A673 (cell line): ENCODE measurements around the gene CTNNA2. TPM values are rescaled to one million over a fixed set of nuclear protein-coding genes. Genes with fewer than 3 reads are reported as not detected.

Source experiments
- BruUV-seq: library from RNA; stranded (reverse); fragments of 400-500 nt; replicated peaks from 2 replicates; lab custom pipeline; 2021; lab: Mats Ljungman, UMichigan
- CTCF ChIA-PET: fragments of 300-600 bp; sonication (Branson Sonifier 250); formaldehyde crosslinking; loops from one replicate; lab custom pipeline; 2022; ENCODE audit warnings: antibody characterized with exemption; lab: Charles Lee
- POLR2A ChIA-PET: fragments of 300-600 bp; sonication (Branson Sonifier 250); formaldehyde crosslinking; loops from one replicate; lab custom pipeline; 2022; ENCODE audit warnings: antibody characterized with exemption; ENCODE audit not compliant: low non-redundant PET; lab: Charles Lee
- DNase-seq: peaks from one replicate; pipeline ENCODE4 v3.0.0-alpha.2; 2015; ENCODE audit warnings: low spot score
- H3K27ac ChIP-seq: fragments of 200-600 bp; sonication (generic); 2 replicates; pipeline ENCODE4 v1.5.1; 2016; ENCODE audit warnings: mixed run types, low read depth, mild to moderate bottlenecking, mixed read lengths, antibody characterized with exemption, low read length; ENCODE audit not compliant: poor library complexity, severe bottlenecking
- H3K27me3 ChIP-seq: fragments of 200-600 bp; sonication (generic); replicated peaks from 2 replicates; pipeline ENCODE4 v1.6.1; 2017; ENCODE audit warnings: mixed run types, low read depth, mild to moderate bottlenecking, mixed read lengths, antibody characterized with exemption, low read length; ENCODE audit not compliant: insufficient read depth, poor library complexity
- H3K36me3 ChIP-seq: fragments of 200-600 bp; sonication (generic); 2 replicates; pipeline ENCODE4 v1.6.1; 2016; ENCODE audit warnings: mixed run types, mild to moderate bottlenecking, mixed read lengths, antibody characterized with exemption, low read length; ENCODE audit not compliant: insufficient read depth, poor library complexity, severe bottlenecking
- H3K4me1 ChIP-seq: fragments of 200-600 bp; sonication (generic); 2 replicates; pipeline ENCODE4 v1.6.1; 2017; ENCODE audit warnings: mixed run types, mild to moderate bottlenecking, mixed read lengths, antibody characterized with exemption, low read length; ENCODE audit not compliant: insufficient read depth, poor library complexity, severe bottlenecking
- H3K4me3 ChIP-seq: fragments of 200-600 bp; sonication (generic); 2 replicates; pipeline ENCODE4 v1.5.1; 2016; ENCODE audit warnings: low read depth, mixed run types, mild to moderate bottlenecking, mixed read lengths, low read length; ENCODE audit not compliant: poor library complexity, severe bottlenecking
- H3K9me3 ChIP-seq: fragments of 200-600 bp; sonication (generic); 2 replicates; pipeline ENCODE4 v1.6.1; 2016; ENCODE audit warnings: mixed run types, low read depth, mild to moderate bottlenecking, mixed read lengths, antibody characterized with exemption, low read length; ENCODE audit not compliant: poor library complexity, severe bottlenecking
- CTCF ChIP-seq: fragments of 300-800, 200-600 bp; sonication (generic); conservative IDR thresholded peaks from 2 replicates; pipeline ENCODE4 v1.5.1; 2017; ENCODE audit warnings: low read depth, mild to moderate bottlenecking, antibody characterized with exemption, low read length, moderate library complexity, mixed read lengths
- EZH2 ChIP-seq: fragments of 200-600 bp; sonication (generic); IDR thresholded peaks from 2 replicates; pipeline ENCODE4 v1.6.1; 2017; ENCODE audit warnings: borderline replicate concordance, low read depth, mild to moderate bottlenecking, mixed read lengths, antibody characterized with exemption, low read length; ENCODE audit not compliant: poor library complexity, severe bottlenecking
- intact Hi-C: fragments of 100-400 bp; cut with micrococcal nuclease; formaldehyde crosslinking; loops from one replicate; pipeline ENCODE4 v1.10.0; 2022; ENCODE audit not compliant: unreplicated experiment
- total RNA-seq: library from RNA; stranded (reverse); gene quantifications from 2 replicates; pipeline ENCODE4 v1.2.3, GENCODE V29; 2021

Gene CTNNA2
- total RNA-seq, 1 experiment from 2014 or later = not detected

- no peak overlapping the region for H3K4me3 ChIP-seq
- TF ChIP-seq EZH2 (no peak), CTCF (no peak)
- H3K9me3 ChIP-seq = no peaks in the 10 kb centered on the region
- H3K36me3 ChIP-seq = no peaks in the 10 kb centered on the region
- DNase-seq = no peak
- CTCF ChIA-PET = no interaction called here
- intact Hi-C loops = no loop called here
- BruUV-seq = no TSS peak
- H3K4me1 ChIP-seq = no peaks in the 10 kb centered on the region
- no peaks in the 10 kb centered on the region for H3K27me3 ChIP-seq
- POLR2A ChIA-PET = no interaction called here
- no peak overlapping the region for H3K27ac ChIP-seq
Measured at GRCh38 chr2:80461505-80462197, 948.8 kb downstream of the CTNNA2 start.

- no peak overlapping the region for H3K4me3 ChIP-seq
- no peak for DNase-seq
- H3K27me3 ChIP-seq = no peaks in the 10 kb centered on the region
- TF ChIP-seq CTCF (no peak), EZH2 (no peak)
- POLR2A ChIA-PET = no interaction called here
- intact Hi-C loops = no loop called here
- CTCF ChIA-PET = no interaction called here
- H3K4me1 ChIP-seq = no peaks in the 10 kb centered on the region
- no TSS peak for BruUV-seq
- no peaks in the 10 kb centered on the region for H3K9me3 ChIP-seq
- H3K27ac ChIP-seq = no peak overlapping the region
- H3K36me3 ChIP-seq = no peaks in the 10 kb centered on the region
Measured at GRCh38 chr2:80462654-80463053, 949.8 kb downstream of the CTNNA2 start.

DNA sequence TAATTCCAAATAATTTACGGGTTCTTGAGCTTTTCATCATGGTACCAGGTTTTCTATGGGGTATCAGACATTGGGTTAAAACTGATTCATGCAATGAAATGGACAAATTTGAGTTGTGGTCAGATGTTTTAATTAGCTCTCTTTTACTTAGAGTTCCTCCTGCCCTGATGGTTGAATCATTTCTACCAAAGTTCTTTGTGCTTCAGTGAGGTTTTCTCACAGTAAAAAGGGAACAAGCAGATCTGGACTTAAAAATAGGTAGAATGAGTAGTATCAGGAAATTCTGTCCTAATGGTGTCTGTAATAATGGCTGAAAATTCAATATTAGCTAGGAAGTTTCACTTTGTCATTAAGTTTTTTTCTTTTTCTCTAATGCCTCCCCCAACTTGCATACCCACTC is 951.4 kb downstream of the CTNNA2 start:
- BruUV-seq = no TSS peak
- TF ChIP-seq CTCF = no peak
- no peak for TF ChIP-seq EZH2
- no peak overlapping the region for H3K4me3 ChIP-seq
- H3K27me3 ChIP-seq = no peaks in the 10 kb centered on the region
- H3K36me3 ChIP-seq = no peaks in the 10 kb centered on the region
- CTCF ChIA-PET = no interaction called here
- H3K4me1 ChIP-seq = no peaks in the 10 kb centered on the region
- no peak overlapping the region for H3K27ac ChIP-seq
- intact Hi-C loops = no loop called here
- no peak for DNase-seq
- POLR2A ChIA-PET = no interaction called here
- no peaks in the 10 kb centered on the region for H3K9me3 ChIP-seq
